Lung (tissue), 12 donors: ENCODE measurements around the gene LIPC. TPM values are rescaled to one million over a fixed set of nuclear protein-coding genes. Genes with fewer than 3 reads are reported as not detected.

ENCODE experiments used
- ATAC-seq: fragments of 200-7000 bp; cut with Tn5 transposase; one replicate; pipeline ENCODE4 v1.9.1; 2020; ENCODE audit warnings: moderate number of reproducible peaks; ENCODE audit not compliant: insufficient read depth, low FRiP score
- DNase-seq, 3 donors: peaks; one replicate each; pipeline ENCODE4 v3.0.0-alpha.2; 2013 to 2017
- H3K27ac ChIP-seq, 2 donors: one replicate each; pipeline ENCODE4 v1.5.1; 2013; ENCODE audit warnings: mild to moderate bottlenecking in 2 of 2, moderate library complexity in 2 of 2, control low read depth in 1 of 2, inconsistent platforms in 1 of 2, low read depth in 1 of 2, low read length in 1 of 2
- H3K27me3 ChIP-seq, 3 donors: one replicate each; pipeline ENCODE4 v1.5.1; 2013; ENCODE audit warnings: low read length in 2 of 3; ENCODE audit not compliant: control insufficient read depth in 3 of 3, insufficient read depth in 3 of 3
- H3K36me3 ChIP-seq, 4 donors: one replicate each; pipeline ENCODE4 v1.5.1; 2013; ENCODE audit warnings: low read length in 4 of 4, mild to moderate bottlenecking in 1 of 4, moderate library complexity in 1 of 4; ENCODE audit not compliant: control insufficient read depth in 4 of 4, insufficient read depth in 4 of 4
- H3K4me1 ChIP-seq, 5 donors: one replicate each; pipeline ENCODE4 v1.5.1; 2013; ENCODE audit warnings: low read length in 5 of 5, mild to moderate bottlenecking in 2 of 5, moderate library complexity in 1 of 5; ENCODE audit not compliant: control insufficient read depth in 5 of 5, insufficient read depth in 5 of 5
- H3K4me3 ChIP-seq: one replicate; pipeline ENCODE4 v1.5.1; 2013; ENCODE audit warnings: mild to moderate bottlenecking, control low read depth, moderate library complexity
- H3K9ac ChIP-seq, 2 donors: one replicate each; pipeline ENCODE4 v1.5.1; 2013; ENCODE audit warnings: low read length in 2 of 2, control low read depth in 1 of 2; ENCODE audit not compliant: insufficient read depth in 1 of 2
- H3K9me3 ChIP-seq, 4 donors: one replicate each; pipeline ENCODE4 v1.5.1; 2013; ENCODE audit warnings: low read length in 3 of 4, mild to moderate bottlenecking in 1 of 4, moderate library complexity in 1 of 4; ENCODE audit not compliant: control insufficient read depth in 4 of 4, insufficient read depth in 3 of 4
- WGBS, 2 donors: extraction: QIAGEN DNeasy Blood & Tissue Kit; methylation state at CpG; one replicate each; pipeline ENCODE4 v1.1.7; 2013; 5-methylcytosine and 5-hydroxymethylcytosine counted together
- polyA plus RNA-seq, 2 donors: library from polyadenylated mRNA; stranded (reverse); fragments of 200-250 nt; gene quantifications; one replicate each; pipeline ENCODE4 v1.2.1, GENCODE V29; 2013
- total RNA-seq, 2 donors: library from RNA; depleted of rRNA in 1 of 2; stranded (reverse); fragments of >200 nt in 1 of 2; gene quantifications; one replicate each; pipeline ENCODE4 v1.2.1, GENCODE V29; 2014 to 2021
- TF ChIP-seq, protein P1 (sequence below): IDR thresholded peaks from 2 replicates; pipeline ENCODE4 v1.5.1; 2012; ENCODE audit warnings: mild to moderate bottlenecking; ENCODE audit errors: control extremely low read depth, extremely low read depth
- donor health status: control.
- donor health status: control.
- donor health status: Bipolar disorder and iron deficiency.
- donor health status: healthy.
- donor health status: DM: yes; HTN: yes; CAD: no.

The LIPC gene
- total and polyA plus RNA-seq, 4 donors, result 0.20 to 0.57 (median 0.40) TPM

DNA sequence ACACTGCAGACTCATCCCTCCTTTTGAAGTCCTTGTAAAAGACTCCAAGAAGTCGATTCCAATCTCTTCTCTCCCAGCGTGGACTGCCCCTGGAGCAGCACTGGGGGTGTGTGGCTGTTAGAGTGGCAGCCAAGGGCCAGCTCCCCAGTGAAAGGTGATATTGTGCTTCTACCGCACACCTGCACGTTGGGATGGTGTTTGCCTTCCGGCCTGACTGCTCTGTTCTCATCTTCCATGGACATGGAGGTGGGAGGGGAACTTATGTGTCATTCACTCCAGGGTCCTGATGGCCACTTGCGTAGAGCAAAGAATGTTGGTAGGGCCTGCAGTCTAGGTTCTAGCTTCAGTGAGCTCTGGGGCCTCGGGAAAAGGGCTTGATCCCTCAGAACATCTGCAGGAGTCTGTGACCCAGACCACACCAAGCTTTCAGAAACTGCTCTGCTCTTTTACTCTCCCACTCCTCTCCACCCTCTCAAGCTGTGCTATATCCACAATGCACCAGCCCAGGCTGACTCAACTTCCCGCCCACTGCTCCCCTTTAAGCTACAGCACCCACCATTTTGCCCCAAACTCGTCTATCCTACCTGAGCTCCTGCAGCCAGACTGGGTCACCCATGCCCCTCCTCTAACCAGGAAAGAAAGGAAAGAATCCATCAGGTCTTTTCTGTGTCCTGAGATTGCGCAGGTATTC is 31.3 kb downstream of the LIPC start:
- Histone ChIP-seq H3K4me1 (peaks cover 0 to 5% (median 0%) of the 10 kb centered on the region in 5 donors), H3K27me3 (no peaks in the 10 kb centered on the region), H3K27ac (no peak overlapping the region), H3K9me3 (no peaks in the 10 kb centered on the region), H3K4me3 (no peak overlapping the region), H3K9ac (no peak overlapping the region), H3K36me3 (no peaks in the 10 kb centered on the region)
- WGBS, 2 donors, result 88 to 96% methylated on average over 10 of the region's 10 CpGs
- TF ChIP-seq, protein P1, sequence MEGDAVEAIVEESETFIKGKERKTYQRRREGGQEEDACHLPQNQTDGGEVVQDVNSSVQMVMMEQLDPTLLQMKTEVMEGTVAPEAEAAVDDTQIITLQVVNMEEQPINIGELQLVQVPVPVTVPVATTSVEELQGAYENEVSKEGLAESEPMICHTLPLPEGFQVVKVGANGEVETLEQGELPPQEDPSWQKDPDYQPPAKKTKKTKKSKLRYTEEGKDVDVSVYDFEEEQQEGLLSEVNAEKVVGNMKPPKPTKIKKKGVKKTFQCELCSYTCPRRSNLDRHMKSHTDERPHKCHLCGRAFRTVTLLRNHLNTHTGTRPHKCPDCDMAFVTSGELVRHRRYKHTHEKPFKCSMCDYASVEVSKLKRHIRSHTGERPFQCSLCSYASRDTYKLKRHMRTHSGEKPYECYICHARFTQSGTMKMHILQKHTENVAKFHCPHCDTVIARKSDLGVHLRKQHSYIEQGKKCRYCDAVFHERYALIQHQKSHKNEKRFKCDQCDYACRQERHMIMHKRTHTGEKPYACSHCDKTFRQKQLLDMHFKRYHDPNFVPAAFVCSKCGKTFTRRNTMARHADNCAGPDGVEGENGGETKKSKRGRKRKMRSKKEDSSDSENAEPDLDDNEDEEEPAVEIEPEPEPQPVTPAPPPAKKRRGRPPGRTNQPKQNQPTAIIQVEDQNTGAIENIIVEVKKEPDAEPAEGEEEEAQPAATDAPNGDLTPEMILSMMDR, result no peak
- DNase-seq (no peak), ATAC-seq (no peak)

DNA sequence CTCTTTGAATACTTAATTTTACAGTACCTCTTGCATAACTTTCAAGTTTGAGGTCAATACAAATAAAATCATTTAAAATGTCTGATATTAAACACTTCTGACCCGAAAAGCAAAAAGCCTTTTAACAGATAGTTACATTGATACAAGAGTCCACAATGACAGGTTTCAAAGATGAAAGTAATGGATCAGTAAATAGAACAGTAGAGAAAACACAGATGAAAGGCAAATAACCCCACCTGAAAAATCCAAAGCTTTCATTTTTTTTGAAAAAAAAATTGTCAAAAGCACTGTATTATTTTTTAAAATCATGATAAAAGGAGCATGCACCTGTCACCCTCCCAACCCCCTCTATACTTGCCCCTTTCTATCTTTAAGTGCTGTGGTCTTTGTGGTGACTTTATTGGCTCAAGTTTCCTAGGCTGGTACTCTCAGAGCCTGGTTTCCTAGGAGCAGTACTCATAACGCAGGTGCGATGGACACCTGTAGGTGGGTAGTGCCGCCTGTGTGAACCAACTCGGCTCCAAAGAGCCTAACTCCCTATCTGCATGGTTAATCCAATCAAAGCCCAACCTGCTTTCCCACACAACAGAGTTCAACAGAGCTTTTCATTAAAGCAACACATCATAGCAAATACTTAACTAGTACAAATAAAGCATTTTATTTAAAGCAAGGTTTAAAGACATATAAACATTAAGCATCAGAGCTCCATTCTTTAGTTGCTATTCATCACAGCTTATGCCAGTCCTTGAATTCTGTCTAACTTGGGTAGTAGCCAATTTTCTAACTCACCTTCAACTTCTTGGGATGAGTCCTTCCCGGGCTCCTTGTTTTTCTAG is 32.2 kb downstream of the LIPC start:
- Histone ChIP-seq H3K9ac (no peak overlapping the region), H3K27ac (no peak overlapping the region), H3K4me3 (no peak overlapping the region), H3K27me3 (no peaks in the 10 kb centered on the region), H3K36me3 (no peaks in the 10 kb centered on the region), H3K9me3 (no peaks in the 10 kb centered on the region), H3K4me1 (peaks cover 0 to 5% (median 0%) of the 10 kb centered on the region in 5 donors)
- TF ChIP-seq, protein P1, result no peak
- WGBS, 2 donors, result 76 to 95% methylated on average over 6 of the region's 6 CpGs
- DNase-seq (no peak), ATAC-seq (no peak)

DNA sequence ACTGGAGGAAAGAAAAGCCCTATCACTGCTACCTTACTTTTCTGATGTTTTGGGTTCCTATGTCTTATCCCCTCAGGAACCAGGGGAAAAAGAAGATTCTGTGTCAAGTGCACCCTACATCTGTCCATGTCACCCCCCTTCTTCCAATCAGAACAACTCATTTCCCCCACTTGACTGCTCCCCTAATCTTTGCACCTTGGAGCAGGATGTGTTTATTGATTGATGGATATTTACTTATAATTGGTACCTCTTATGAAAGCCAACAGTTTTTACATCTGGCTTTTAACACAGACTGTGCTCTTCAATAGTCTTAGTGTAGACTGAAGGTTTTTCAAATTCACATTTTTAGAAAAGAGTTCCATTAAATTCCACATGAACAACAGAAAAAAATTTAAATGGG is 33.3 kb downstream of the LIPC start:
- Histone ChIP-seq H3K4me3 (no peak overlapping the region), H3K9me3 (no peaks in the 10 kb centered on the region), H3K4me1 (peaks cover 0 to 1% (median 0%) of the 10 kb centered on the region in 5 donors), H3K9ac (no peak overlapping the region), H3K36me3 (no peaks in the 10 kb centered on the region), H3K27ac (no peak overlapping the region), H3K27me3 (no peaks in the 10 kb centered on the region)
- TF ChIP-seq, protein P1, result no peak
- ATAC-seq, result no peak
- DNase-seq, result no peak
